Measurements from ENCODE around the gene TMEM191C.
"Not testable (repeated sequence)": the region's sequence is repeated elsewhere in the genome, so short reads cannot be mapped to it uniquely, and the experiment has no call there.

TMEM191C gene

DNA sequence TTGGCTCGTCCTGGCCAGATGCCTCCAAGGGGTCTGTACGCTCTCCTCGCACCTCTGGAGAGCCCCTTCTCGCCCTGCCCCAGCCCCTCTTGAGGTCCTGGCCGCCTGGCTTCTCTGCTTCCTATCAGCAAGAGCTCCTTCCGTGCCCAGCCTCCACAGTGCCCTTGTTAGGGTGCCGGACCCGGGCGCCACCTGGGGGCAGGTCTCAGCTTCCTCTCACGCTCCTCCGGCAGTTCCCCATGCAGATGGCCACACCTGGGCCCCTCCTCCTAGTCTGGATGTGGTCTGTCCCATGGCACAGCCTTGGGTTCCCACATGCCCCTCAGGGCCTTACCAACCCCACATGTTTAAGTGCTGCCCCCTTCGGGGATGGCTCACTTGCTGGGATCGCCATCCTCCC, 6.5 kb downstream of the TMEM191C start:
- DNase-seq = not testable (repeated sequence)

DNA sequence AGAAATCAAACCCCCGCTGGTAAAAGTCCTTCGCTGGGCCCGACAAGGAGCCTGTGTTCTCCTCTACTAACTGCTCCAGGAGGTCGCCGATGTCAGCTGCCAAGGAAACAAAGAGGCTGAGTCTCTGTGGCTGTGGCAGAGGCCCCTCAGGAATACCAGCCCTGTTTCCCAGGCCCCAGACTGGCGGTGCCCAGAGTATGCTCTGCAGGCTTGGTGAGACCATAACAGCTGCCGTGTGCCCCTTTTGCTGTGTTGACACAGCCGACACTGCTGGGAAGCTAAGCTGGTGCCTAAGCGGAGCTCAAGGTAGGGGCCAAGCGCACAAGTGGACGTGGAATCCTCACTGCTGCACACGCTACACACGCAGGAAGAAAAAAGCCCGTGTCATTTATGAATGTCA, 16.9 kb downstream of the TMEM191C start:
- DNase-seq = not testable (repeated sequence)

DNA sequence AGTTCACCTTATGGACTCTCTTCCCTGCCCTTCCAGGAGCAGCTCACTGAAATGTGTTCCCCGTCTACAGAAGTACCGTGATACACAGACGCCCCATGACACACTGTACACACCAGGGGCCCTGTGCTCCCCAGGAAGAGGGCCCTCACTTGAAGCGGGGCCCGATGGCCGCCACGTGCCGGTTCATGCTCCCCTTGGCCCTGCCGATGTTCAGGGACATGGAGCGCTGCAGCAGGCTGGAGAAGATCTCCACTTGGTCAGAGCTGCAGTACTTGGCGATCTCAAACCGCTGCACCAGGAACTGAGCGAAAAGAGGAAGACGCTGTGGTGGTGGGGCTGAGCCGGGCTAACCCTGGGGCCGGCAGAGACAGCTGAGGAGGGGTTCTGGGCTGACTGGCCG, 20.5 kb downstream of the TMEM191C start:
- DNase-seq = not testable (repeated sequence)

DNA sequence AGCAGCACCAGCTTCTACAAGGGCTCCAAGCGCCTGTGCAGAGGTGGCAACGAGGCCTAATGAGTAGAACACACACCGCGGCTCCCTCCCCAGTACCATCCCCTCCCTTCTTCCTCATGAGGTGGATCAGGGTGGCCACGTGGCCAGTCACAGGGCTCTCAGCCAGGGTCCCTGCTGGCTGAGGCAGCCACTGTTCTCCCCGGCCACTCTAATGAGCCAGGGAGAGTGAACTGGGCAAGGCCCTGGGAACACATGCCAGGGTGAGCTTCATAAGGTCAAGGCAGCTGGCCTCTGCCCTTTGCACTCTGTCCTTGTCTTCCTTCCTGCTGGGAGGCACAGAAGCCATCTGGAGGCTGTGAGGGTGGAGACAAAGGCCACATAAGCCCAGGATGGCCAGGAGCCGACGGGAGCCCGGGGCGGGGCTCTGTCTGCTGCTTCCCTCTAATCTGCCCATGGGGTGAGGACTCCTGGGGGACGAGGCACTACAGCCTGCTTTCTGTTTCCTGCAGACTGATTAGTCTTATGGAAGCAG, 22.0 kb downstream of the TMEM191C start:
- DNase-seq = not testable (repeated sequence)

DNA sequence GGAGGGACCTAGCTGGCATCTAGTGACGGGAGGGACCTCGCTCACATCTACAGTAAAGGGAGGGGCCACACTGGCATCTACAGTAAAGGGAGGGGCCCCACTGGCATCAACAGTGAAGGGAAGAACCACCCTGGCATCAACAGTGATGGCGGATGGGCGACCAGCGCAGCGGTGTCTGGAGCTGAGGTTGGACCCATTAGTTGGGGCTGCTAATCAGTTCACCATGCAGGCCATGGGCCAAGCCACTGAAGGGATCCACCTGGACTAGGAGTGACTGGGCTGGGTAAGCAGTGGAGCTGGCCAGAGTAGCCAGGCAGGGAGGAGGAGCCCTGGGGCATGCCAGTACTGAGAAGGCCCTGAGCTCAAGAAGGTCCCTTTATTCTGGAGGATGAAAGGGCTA, 23.4 kb downstream of the TMEM191C start:
- DNase-seq = not testable (repeated sequence)

DNA sequence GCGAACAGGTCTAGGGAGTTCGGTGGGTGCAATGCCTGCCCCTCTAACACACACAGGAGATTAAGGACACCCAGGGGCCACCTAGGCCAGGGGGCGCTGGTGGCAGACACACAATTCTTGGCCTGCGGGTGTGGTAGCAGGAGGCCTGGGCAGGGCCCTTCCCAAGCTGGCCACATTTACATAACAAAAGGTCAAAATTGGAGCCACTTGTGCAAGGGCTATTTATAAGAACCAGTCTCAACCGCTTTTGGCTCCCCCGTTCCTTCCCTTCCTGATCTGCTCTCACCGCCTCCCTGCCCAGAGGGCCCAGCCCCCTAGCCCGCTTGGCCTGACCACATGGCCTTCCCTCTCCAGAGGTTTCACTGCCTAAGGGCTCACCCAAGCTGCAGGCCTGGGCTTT, 25.1 kb downstream of the TMEM191C start:
- DNase-seq = not testable (repeated sequence)

DNA sequence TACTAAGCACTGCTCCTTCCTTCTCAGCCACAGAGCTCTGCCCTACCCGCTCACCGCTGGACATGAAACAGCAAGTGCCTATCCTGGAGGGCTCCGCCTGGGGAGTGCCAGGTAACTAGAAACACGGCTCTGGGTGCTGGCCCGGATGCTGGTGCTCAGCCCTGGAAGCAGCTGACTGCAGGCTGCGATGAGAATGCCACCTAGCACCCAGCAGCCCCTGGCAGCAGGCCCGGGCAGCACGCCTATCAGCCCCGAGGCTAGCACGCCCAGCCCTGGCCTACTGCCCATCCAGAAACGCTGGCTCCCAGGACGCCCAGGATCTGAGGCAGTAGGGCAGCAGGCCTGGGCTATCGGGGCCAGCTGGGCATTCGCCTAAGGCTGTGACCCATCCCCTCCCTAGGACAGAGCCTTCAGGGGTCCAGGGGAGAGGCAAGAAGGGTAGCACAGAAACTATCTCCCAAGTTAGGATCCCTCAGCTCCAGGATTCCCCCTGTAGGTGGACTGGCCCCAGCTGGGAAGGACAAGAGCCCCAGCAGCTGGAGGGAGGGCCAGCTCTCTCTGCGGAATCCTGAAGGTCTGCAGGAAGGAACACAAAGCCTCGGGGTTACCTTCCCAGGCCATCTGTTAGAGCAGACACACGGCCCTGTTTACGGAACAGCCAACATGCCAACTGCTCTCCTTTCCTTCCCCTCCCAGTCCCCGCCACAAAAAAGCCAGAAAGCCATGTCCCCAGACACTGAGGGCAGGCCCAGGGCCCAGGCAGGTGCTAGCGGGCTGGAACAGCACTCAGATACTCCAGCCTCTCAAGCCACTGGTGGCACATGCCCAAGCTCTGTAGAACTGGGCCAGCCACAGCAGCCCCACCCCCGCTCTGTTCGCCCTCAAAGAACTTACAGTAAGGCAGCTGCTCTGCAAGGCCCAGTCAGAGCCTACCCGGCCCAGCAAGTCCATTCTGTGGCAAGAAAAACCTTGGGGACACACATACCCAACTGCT, 26.9 kb downstream of the TMEM191C start:
- not testable (repeated sequence) for DNase-seq

DNA sequence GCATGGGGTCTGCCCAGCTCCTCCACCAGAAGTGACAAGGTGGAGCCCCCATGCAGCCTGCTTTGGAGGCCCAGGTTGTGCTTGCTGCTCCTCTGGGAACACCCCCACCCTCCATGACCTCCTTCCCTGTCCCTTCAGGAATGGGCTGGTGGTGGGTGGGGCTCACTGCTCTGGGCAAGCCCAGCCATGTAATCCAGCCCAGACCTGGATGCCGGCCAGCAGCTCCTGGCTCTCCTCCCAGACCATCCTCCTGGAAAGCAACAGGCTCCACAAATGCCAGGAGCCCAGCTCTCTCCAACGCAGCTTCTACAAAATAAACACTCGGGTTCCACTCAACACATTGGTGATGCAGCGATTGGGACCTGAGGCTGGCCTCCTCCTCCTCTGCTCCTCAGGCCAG, 30.8 kb downstream of the TMEM191C start:
- DNase-seq = not testable (repeated sequence)

DNA sequence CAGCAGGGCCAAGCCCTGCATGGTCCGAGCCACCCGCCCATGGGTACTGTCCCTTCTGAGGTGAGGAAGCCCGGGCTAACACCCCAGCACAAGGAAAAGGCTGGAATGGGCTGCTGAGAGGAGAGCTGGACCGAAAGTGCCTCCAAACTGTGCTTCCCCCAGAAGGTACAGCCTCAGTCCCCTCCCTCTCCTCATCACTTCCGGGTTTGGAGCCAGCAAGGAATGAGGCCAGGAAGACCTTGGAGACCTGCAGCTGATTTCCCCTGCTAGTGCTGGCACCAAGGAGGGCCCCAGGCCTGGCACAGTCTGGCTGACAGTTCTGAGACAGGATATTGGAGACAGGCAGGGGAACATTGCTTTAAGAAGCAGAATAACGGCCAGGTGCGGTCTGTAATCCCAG, 31.3 kb downstream of the TMEM191C start:
- not testable (repeated sequence) for DNase-seq

DNA sequence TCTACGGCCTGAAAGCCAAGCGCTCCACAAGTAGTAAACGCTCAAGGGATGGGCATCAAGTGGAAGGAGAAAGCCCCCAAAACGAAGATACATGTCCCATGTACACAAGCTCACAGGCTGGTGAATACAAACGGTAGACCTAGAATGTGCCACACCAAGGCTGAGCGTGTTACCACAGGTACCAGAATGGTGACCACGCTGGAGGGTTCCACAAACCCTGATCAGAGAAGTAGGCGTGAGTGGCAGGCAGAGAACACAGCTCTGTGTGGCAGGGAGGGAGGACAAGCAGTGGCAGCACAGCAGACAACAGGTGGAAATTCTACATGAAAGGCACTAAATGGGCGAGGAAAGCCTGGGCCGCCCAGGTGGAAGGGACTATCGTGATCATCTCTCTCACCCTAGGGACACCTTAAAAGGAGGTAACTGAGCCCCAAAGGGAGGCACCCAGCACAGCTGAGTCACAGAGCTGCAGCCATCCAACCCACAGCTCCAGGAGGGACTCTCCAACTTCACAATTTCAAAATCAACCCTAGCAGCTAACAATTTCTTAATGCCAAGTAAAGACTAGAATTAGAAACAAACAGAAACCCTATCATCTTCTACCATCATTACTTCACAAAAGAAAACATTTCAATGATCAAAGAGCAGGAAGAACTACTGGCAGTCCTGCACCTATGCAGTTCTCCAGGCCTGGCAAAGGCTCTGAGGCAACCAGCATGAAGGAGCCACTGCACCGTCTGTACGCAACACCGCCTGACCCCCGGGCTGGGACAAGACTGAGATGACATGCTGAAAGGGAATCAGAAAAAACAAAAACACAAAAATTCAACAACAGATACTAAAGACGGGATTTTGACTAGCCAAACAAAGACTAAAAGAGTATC, 32.7 kb downstream of the TMEM191C start:
- not testable (repeated sequence) for DNase-seq

DNA sequence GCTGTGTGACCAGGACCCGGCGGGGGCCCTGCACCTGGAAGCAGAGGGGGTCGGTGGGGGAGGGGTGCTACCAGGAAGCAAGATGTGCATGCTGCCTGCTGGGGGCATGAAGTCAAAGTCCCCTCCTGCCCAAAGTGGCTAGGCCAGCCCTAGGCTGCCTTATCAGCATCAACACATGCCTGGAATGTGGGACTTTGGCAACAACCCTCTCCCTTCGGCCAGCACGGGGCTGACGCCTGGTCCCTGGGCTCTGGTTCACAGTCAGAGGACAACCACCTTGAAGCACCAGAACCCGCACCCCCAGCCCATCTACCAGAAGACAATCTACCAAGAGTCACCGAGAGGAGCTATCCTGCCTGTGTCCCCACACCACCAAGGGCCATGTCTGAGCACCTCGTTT, 43.2 kb downstream of the TMEM191C start:
- not testable (repeated sequence) for DNase-seq

DNA sequence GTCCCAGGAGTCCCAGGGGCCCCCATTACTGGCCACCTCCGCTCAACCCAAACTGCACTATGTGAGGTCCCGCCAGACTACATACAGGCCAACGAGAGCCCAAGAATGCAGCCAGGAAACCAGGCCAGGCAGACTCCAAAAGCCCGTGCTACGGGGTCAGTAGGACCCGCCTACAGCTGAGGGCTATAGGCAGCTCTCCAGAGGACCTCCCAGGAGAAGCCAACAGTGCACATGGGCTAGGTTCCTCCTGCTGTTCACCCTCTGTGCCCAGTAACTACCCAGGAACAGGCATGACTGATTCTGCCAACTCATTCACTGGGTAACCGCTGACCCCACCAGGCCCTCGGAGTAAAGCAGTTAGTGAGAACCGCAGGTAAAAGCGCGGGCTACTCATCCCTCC, 44.8 kb downstream of the TMEM191C start:
- DNase-seq = not testable (repeated sequence)

DNA sequence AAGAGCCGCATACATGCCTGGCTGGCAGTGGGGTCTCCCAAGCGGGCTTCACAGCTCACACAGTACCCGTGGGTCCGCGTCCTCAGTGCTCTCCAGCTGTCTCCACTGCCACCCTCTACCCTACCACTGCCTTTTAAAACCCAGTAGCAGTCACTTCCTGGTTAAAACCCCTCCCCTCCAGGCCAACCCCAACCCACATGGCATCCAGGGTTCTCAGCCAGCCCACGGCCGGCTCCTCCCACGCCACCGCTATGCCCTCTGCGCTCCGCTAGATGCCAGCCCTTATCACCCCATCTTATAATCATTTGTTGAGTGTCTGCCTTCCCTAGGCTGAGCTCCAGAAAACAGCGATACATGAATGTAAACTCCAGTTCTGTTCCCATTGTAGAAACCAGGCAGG, 46.9 kb downstream of the TMEM191C start:
- DNase-seq = not testable (repeated sequence)

DNA sequence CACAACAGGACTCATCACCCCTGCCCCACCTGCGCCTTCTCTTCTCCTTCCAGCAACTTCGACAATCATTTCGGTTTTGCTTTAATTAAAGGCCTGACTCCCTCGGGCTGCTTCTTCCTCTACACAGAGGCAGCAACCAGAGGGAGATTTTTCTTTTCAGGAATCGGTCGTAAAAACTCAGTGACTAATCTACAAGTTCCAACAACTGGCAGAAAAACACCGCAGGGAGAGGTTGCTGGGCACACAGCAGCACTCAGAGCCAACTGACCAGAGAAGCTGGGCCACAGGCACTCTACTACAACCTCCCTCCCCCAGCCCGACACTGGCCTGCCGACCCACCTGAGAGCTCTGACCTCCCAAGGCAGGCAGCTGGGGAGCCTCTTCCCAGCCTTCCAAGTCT, 48.0 kb downstream of the TMEM191C start:
- not testable (repeated sequence) for DNase-seq

DNA sequence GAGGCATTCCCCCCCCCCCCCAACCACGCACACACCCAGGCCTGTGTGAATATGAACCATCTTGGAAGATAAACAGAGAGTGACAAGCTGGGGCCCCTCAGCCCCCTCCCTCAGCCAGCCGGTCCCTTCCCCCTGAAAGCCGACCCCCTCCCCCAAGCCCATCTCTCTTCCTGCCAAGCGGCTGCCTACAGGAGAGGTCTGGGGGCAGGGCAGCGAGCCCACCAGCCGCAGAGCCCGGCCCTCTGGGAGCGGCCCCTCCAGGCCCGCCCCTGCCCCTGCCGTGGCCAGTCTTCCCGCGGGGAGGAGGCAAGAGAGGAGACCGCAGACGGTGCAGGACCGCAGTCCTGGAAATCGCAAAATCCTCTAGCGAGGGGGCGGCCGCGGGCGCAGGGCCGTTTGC, 49.3 kb downstream of the TMEM191C start:
- not testable (repeated sequence) for DNase-seq

DNA sequence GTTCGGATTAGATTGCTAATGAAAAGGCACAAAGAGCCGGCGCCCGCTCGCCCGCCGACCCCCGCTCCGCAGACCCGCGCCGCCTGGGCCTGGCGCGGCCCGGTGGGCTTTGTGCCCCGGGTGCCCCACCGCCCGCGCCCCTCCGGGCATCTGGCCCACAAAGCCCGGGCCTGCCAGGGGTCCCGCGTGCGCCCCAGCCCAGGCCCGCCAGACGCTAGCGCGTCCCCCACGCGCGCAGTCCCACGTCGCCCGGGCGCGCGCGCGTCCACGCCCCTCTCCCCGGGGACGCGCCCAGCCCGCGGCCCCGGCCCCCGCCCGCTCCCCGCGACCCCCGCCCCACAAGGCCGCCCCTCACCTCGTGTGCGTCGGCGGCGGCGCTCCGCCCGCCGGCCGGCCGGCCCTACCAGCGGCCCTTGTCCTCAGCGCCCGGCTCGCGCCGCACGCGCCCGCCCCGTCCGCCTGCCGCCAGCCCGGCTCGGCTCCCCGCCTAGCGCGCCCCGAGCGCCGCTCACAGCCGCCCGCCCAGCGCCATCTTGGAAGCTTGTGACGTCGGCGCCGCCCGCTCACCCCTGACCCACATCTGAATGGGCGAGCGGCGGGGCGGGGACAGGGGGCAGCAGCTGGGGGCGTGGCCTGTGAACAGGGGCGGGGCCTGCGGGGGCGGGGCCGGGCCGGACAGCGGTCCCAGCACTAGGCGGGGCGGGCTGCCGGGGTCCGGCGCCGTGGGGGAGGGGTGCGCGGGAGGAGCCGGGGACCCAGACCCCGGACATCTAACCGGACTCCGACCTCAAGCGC, 50.0 kb downstream of the TMEM191C start:
- not testable (repeated sequence) for DNase-seq

Measured in NCI-H1105 treated with DMSO at 0.1 percent for 48 hours (cell line).